Right cardiac atrium (tissue), 5 donors: Measurements from ENCODE around the gene KDM4C. TPM values are rescaled to one million over a fixed set of nuclear protein-coding genes. Genes with fewer than 3 reads are reported as not detected.
A peak's percentile ranks its signal among the peaks of the same experiment; 100 is the strongest.

Experiments used
- ATAC-seq, 2 donors: fragments of 200-7000 bp; cut with Tn5 transposase; one replicate each; pipeline versions ENCODE4 v1.8.0 to v1.9.1; 2020; ENCODE audit warnings: moderate library complexity in 2 of 2, mild to moderate bottlenecking in 1 of 2
- DNase-seq, 3 donors: peaks; one replicate each; pipeline ENCODE4 v3.0.0-alpha.2; 2020
- H3K27ac ChIP-seq: one replicate; pipeline ENCODE4 v1.5.1; 2013; ENCODE audit warnings: mild to moderate bottlenecking, low read length, control low read depth, moderate library complexity
- H3K27me3 ChIP-seq: one replicate; pipeline ENCODE4 v1.6.1; 2013; ENCODE audit not compliant: control insufficient read depth, insufficient read depth
- H3K4me1 ChIP-seq: one replicate; pipeline ENCODE4 v1.6.1; 2013; ENCODE audit warnings: low read length; ENCODE audit not compliant: control insufficient read depth, insufficient read depth
- H3K4me3 ChIP-seq: one replicate; pipeline ENCODE4 v1.5.1; 2013; ENCODE audit warnings: low read length, control low read depth
- H3K9me3 ChIP-seq: one replicate; pipeline ENCODE4 v1.6.1; 2013; ENCODE audit warnings: low read length; ENCODE audit not compliant: control insufficient read depth
- WGBS: extraction: QIAGEN DNeasy Blood & Tissue Kit; methylation state at CpG from one replicate; pipeline ENCODE4 v1.1.7; 2013; 5-methylcytosine and 5-hydroxymethylcytosine counted together
- intact Hi-C, 4 donors: fragments of 100-400 bp; cut with DNase I; formaldehyde crosslinking; loops; one replicate each; pipeline versions ENCODE4 v1.11.0 to v1.14.0; 2022 to 2023
- polyA plus RNA-seq: library from polyadenylated mRNA; stranded (reverse); fragments of 200-250 nt; gene quantifications from one replicate; pipeline ENCODE4 v1.2.3, GENCODE V29; 2013
- total RNA-seq, 4 donors: library from RNA; stranded (reverse); fragmentation: NEBNext Ultra II Directional; extraction: Animal tissue kit (Norgen Biotek cat#: 25700); gene quantifications; one replicate each; pipeline ENCODE4 v1.2.1, GENCODE V29; 2021
- donor health status: healthy with polysubstance abuse.
- donor health status: DM: no; HTN: yes; CAD: no.
- donor health status: DM: no; HTN: no; CAD: no.
- donor health status: DM: no; HTN: yes; CAD: no; lungs with severe emphysema.
- donor health status: DM: yes; HTN: yes; CAD: no.

The KDM4C gene
- total and polyA plus RNA-seq, 5 donors: 6.4 to 20.6 (median 17.1) TPM

- H3K9me3 ChIP-seq: no peaks in the 10 kb centered on the region
- ATAC-seq: peak; percentile 23 to 32
- intact Hi-C loops: no loop called here
- H3K4me1 ChIP-seq: peaks cover 5% of the 10 kb centered on the region
- H3K27ac ChIP-seq: no peak overlapping the region
- 62% methylated on average over 9 of the region's 9 CpGs for WGBS
- H3K27me3 ChIP-seq: no peaks in the 10 kb centered on the region
- H3K4me3 ChIP-seq: no peak overlapping the region
- no peak for DNase-seq
Observed at GRCh38 chr9:7154003-7154619, 396.3 kb downstream of the KDM4C start.

GRCh38 chr9:7154650-7155049 lies 396.9 kb downstream of the KDM4C start:
- Histone ChIP-seq H3K4me3 (no peak overlapping the region), H3K27ac (no peak overlapping the region), H3K27me3 (no peaks in the 10 kb centered on the region), H3K9me3 (no peaks in the 10 kb centered on the region), H3K4me1 (peaks cover 5% of the 10 kb centered on the region)
- ATAC-seq (peak in 1 of 2 donors; percentile 15), DNase-seq (no peak)
- intact Hi-C loops: no loop called here
- 65% methylated on average over 4 of the region's 4 CpGs for WGBS

- intact Hi-C loops: no loop called here
- H3K4me3 ChIP-seq: no peak overlapping the region
- no peak for DNase-seq
- no peak for ATAC-seq
- no peaks in the 10 kb centered on the region for H3K9me3 ChIP-seq
- no peaks in the 10 kb centered on the region for H3K27me3 ChIP-seq
- H3K4me1 ChIP-seq: no peaks in the 10 kb centered on the region
- H3K27ac ChIP-seq: no peak overlapping the region
- 34% methylated on average over 2 of the region's 2 CpGs for WGBS
Observed at GRCh38 chr9:7161469-7161868, 403.7 kb downstream of the KDM4C start.

- Histone ChIP-seq H3K4me3 (no peak overlapping the region), H3K9me3 (no peaks in the 10 kb centered on the region), H3K27me3 (no peaks in the 10 kb centered on the region), H3K4me1 (no peaks in the 10 kb centered on the region), H3K27ac (no peak overlapping the region)
- ATAC-seq (no peak), DNase-seq (no peak)
- 38% methylated on average over 1 of the region's 1 CpG for WGBS
- intact Hi-C loops: no loop called here
Observed at GRCh38 chr9:7163932-7164331, 406.2 kb downstream of the KDM4C start.

GRCh38 chr9:7164440-7165330 lies 406.9 kb downstream of the KDM4C start:
- WGBS: 87% methylated on average over 13 of the region's 13 CpGs
- Histone ChIP-seq H3K9me3 (no peaks in the 10 kb centered on the region), H3K27me3 (no peaks in the 10 kb centered on the region), H3K27ac (no peak overlapping the region), H3K4me1 (no peaks in the 10 kb centered on the region), H3K4me3 (no peak overlapping the region)
- DNase-seq (no peak), ATAC-seq (no peak)
- intact Hi-C loops: no loop called here

GRCh38 chr9:7165331-7165975 lies 407.7 kb downstream of the KDM4C start:
- Histone ChIP-seq H3K27ac (no peak overlapping the region), H3K27me3 (no peaks in the 10 kb centered on the region), H3K9me3 (no peaks in the 10 kb centered on the region), H3K4me1 (no peaks in the 10 kb centered on the region), H3K4me3 (no peak overlapping the region)
- no peak for DNase-seq
- ATAC-seq: no peak
- intact Hi-C loops: no loop called here
- 79% methylated on average over 7 of the region's 7 CpGs for WGBS

GRCh38 chr9:7166074-7166473 lies 408.3 kb downstream of the KDM4C start:
- DNase-seq: no peak
- WGBS: 92% methylated on average over 1 of the region's 1 CpG
- Histone ChIP-seq H3K9me3 (no peaks in the 10 kb centered on the region), H3K4me1 (no peaks in the 10 kb centered on the region), H3K27me3 (no peaks in the 10 kb centered on the region), H3K4me3 (no peak overlapping the region), H3K27ac (no peak overlapping the region)
- intact Hi-C loops: no loop called here
- ATAC-seq: no peak

GRCh38 chr9:7169717-7170389 lies 412.1 kb downstream of the KDM4C start:
- H3K4me1 ChIP-seq: peaks cover 7% of the 10 kb centered on the region
- intact Hi-C loops: no loop called here
- no peak overlapping the region for H3K27ac ChIP-seq
- no peaks in the 10 kb centered on the region for H3K27me3 ChIP-seq
- DNase-seq (no peak), ATAC-seq (no peak)
- 67% methylated on average over 3 of the region's 3 CpGs for WGBS
- no peak overlapping the region for H3K4me3 ChIP-seq
- H3K9me3 ChIP-seq: no peaks in the 10 kb centered on the region

GRCh38 chr9:7171396-7172153 lies 413.8 kb downstream of the KDM4C start:
- H3K27ac ChIP-seq: no peak overlapping the region
- H3K9me3 ChIP-seq: no peaks in the 10 kb centered on the region
- intact Hi-C loops: no loop called here
- 95% methylated on average over 10 of the region's 10 CpGs for WGBS
- H3K4me1 ChIP-seq: peaks cover 7% of the 10 kb centered on the region
- H3K4me3 ChIP-seq: no peak overlapping the region
- H3K27me3 ChIP-seq: no peaks in the 10 kb centered on the region
- ATAC-seq (no peak), DNase-seq (no peak)
